ENCODE measurements around the gene NPIPB9. TPM values are rescaled to one million over a fixed set of nuclear protein-coding genes. Genes with fewer than 3 reads are reported as not detected.
"Not testable (repeated sequence)": the region's sequence is repeated elsewhere in the genome, so short reads cannot be mapped to it uniquely, and the experiment has no call there.

Gene NPIPB9
- total RNA-seq, 1 donor from 2014 or later, result 0.86 TPM

DNA sequence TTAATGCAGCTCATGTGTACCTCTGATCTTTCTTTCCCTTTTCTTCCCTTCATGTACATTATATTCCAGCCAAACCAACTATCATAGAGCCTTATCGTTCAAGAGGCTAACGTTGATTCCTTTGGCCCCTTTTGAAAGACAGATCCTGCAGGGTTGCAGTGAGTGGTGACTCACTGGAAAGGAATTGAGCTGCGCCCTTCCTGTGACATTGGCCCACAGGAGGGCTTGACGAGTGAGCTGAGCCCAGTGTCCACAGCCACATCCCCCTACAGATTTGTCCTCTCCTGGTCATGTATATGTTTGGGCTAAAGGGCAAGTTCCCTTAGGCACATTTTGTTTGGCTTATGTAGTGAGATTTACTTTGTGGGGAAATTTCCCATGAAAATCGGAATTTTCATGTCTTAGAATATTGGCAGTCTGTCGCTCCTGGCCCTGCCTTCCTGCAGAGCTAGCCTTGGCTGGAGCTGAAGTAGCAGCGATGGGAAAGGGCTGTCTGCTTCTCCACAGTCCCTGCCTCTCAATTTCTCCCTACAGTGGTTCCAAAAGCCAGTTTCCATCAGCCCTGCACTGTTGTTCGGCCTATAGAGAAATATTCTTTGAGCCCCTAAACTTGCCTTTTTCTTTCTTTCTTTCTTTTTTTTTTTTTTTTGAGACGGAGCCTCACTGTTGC lies 19.0 kb upstream of the NPIPB9 start:
- not testable (repeated sequence) for H3K4me2 ChIP-seq (ENCODE audit: low read length); H2AFZ ChIP-seq (ENCODE audit: low read depth, low read length); H3K79me2 ChIP-seq (ENCODE audit: insufficient read depth, low read length); H4K20me1 ChIP-seq (ENCODE audit: insufficient read depth, low read length); H3K36me3 Mint-ChIP-seq (ENCODE audit: low read depth, unreplicated experiment); H3K27ac Mint-ChIP-seq (ENCODE audit: unreplicated experiment); H3K36me3 ChIP-seq (ENCODE audit: insufficient read depth, low read length); H3K27me3 Mint-ChIP-seq (ENCODE audit: low read depth, unreplicated experiment); H3K4me3 Mint-ChIP-seq (ENCODE audit: unreplicated experiment); H3K4me3 ChIP-seq (ENCODE audit: insufficient read depth, low read depth, low read length); DNase-seq (ENCODE audit: low read depth); H3K4me1 ChIP-seq (ENCODE audit: insufficient read depth, low read length); H3K9me3 ChIP-seq (ENCODE audit: insufficient read depth, low read depth, low read length); H3K27me3 ChIP-seq (ENCODE audit: insufficient read depth, low read length); H3K9ac ChIP-seq (ENCODE audit: low read length); H3K4me1 Mint-ChIP-seq (ENCODE audit: low read depth, unreplicated experiment); H3K9me3 Mint-ChIP-seq (ENCODE audit: unreplicated experiment)
- peak; percentile 90 for FAIRE-seq
- peak overlapping the region; percentile 53 for H3K27ac ChIP-seq (ENCODE audit: low read depth, low read length)

DNA sequence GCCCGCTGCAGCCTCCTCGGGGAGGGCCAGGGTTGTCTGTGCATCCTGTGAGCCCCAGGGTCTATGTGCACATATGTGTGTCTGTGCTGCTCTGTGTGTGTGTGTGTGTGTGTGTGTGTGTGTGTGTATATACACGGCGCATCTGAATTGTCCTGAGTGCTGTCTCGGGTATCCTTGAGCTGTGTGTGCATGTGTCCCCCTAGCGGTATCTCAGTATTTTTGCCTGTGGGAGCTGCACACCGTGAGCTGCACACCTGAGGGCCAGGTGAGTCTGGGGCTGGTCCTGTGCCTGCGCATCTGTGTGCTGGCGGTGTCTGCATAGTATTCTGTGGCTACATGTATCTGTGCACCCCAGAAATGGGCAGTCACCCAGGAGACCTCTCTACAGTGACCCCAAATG lies 11.8 kb upstream of the NPIPB9 start:
- H3K27me3 Mint-ChIP-seq (ENCODE audit: low read depth, unreplicated experiment); H3K79me2 ChIP-seq (ENCODE audit: insufficient read depth, low read length); H3K4me2 ChIP-seq (ENCODE audit: low read length); H3K4me1 Mint-ChIP-seq (ENCODE audit: low read depth, unreplicated experiment); H3K4me1 ChIP-seq (ENCODE audit: insufficient read depth, low read length); H3K9ac ChIP-seq (ENCODE audit: low read length); FAIRE-seq; H4K20me1 ChIP-seq (ENCODE audit: insufficient read depth, low read length); H3K4me3 Mint-ChIP-seq (ENCODE audit: unreplicated experiment); H3K27me3 ChIP-seq (ENCODE audit: insufficient read depth, low read length); H2AFZ ChIP-seq (ENCODE audit: low read depth, low read length); H3K27ac Mint-ChIP-seq (ENCODE audit: unreplicated experiment); H3K36me3 Mint-ChIP-seq (ENCODE audit: low read depth, unreplicated experiment); H3K27ac ChIP-seq (ENCODE audit: low read depth, low read length); H3K36me3 ChIP-seq (ENCODE audit: insufficient read depth, low read length); DNase-seq (ENCODE audit: low read depth); H3K4me3 ChIP-seq (ENCODE audit: insufficient read depth, low read depth, low read length); H3K9me3 Mint-ChIP-seq (ENCODE audit: unreplicated experiment); H3K9me3 ChIP-seq (ENCODE audit: insufficient read depth, low read depth, low read length): not testable (repeated sequence)

DNA sequence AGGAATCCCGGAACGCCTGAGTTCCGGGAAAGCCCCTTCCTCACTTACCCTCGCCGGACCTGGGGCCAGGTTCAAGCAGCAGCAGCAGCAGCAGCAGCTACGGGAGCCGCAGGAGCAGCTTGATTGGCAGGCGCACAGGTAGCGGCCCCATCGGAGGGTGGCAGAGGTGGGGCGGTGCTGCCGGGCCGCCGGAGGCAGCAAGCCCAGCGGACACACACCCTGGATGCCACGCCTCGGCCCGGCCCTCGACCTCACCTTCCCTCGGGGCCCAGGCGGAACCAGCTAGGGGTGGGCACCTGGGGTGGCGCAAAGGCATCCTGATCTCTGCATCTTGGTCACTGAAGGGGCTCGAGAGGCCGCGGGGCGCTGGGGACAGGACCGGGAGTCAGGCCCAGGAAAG lies 11.0 kb upstream of the NPIPB9 start:
- not testable (repeated sequence) for H3K9me3 Mint-ChIP-seq (ENCODE audit: unreplicated experiment); H3K36me3 ChIP-seq (ENCODE audit: insufficient read depth, low read length); H3K4me1 ChIP-seq (ENCODE audit: insufficient read depth, low read length); H3K4me3 Mint-ChIP-seq (ENCODE audit: unreplicated experiment); DNase-seq (ENCODE audit: low read depth); H3K9me3 ChIP-seq (ENCODE audit: insufficient read depth, low read depth, low read length); H2AFZ ChIP-seq (ENCODE audit: low read depth, low read length); H3K9ac ChIP-seq (ENCODE audit: low read length); H3K27ac ChIP-seq (ENCODE audit: low read depth, low read length); H3K79me2 ChIP-seq (ENCODE audit: insufficient read depth, low read length); H3K4me3 ChIP-seq (ENCODE audit: insufficient read depth, low read depth, low read length); H3K27ac Mint-ChIP-seq (ENCODE audit: unreplicated experiment); H3K4me1 Mint-ChIP-seq (ENCODE audit: low read depth, unreplicated experiment); H3K27me3 ChIP-seq (ENCODE audit: insufficient read depth, low read length); FAIRE-seq; H3K27me3 Mint-ChIP-seq (ENCODE audit: low read depth, unreplicated experiment); H4K20me1 ChIP-seq (ENCODE audit: insufficient read depth, low read length); H3K36me3 Mint-ChIP-seq (ENCODE audit: low read depth, unreplicated experiment); H3K4me2 ChIP-seq (ENCODE audit: low read length)

DNA sequence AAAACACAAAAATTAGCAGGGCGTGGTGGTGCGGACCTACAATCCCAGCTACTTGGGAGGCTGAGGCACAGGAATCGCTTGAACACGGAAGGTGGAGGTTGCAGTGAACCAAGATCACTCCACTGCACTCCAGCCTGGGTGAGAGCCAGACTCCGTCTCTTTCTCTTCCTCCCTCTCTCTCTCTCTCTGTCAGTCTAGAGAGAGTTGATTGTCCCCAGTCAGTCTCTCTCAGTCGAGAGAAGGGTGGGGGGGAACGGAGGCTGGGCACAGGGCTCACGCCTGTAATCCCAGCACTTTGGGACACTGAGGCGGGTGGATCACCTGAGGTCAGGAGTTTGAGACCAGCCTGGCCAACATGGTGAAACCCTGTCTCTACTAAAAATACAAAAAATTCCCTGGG lies 10.3 kb upstream of the NPIPB9 start:
- H3K9me3 ChIP-seq (ENCODE audit: insufficient read depth, low read depth, low read length); H3K4me1 Mint-ChIP-seq (ENCODE audit: low read depth, unreplicated experiment); H3K27me3 ChIP-seq (ENCODE audit: insufficient read depth, low read length); H3K9me3 Mint-ChIP-seq (ENCODE audit: unreplicated experiment); H3K36me3 Mint-ChIP-seq (ENCODE audit: low read depth, unreplicated experiment); H3K27ac Mint-ChIP-seq (ENCODE audit: unreplicated experiment); H3K27me3 Mint-ChIP-seq (ENCODE audit: low read depth, unreplicated experiment); H3K36me3 ChIP-seq (ENCODE audit: insufficient read depth, low read length); H3K4me3 ChIP-seq (ENCODE audit: insufficient read depth, low read depth, low read length); H4K20me1 ChIP-seq (ENCODE audit: insufficient read depth, low read length); H3K4me3 Mint-ChIP-seq (ENCODE audit: unreplicated experiment); DNase-seq (ENCODE audit: low read depth); H3K27ac ChIP-seq (ENCODE audit: low read depth, low read length); H2AFZ ChIP-seq (ENCODE audit: low read depth, low read length); H3K79me2 ChIP-seq (ENCODE audit: insufficient read depth, low read length); H3K9ac ChIP-seq (ENCODE audit: low read length); FAIRE-seq; H3K4me1 ChIP-seq (ENCODE audit: insufficient read depth, low read length); H3K4me2 ChIP-seq (ENCODE audit: low read length): not testable (repeated sequence)

DNA sequence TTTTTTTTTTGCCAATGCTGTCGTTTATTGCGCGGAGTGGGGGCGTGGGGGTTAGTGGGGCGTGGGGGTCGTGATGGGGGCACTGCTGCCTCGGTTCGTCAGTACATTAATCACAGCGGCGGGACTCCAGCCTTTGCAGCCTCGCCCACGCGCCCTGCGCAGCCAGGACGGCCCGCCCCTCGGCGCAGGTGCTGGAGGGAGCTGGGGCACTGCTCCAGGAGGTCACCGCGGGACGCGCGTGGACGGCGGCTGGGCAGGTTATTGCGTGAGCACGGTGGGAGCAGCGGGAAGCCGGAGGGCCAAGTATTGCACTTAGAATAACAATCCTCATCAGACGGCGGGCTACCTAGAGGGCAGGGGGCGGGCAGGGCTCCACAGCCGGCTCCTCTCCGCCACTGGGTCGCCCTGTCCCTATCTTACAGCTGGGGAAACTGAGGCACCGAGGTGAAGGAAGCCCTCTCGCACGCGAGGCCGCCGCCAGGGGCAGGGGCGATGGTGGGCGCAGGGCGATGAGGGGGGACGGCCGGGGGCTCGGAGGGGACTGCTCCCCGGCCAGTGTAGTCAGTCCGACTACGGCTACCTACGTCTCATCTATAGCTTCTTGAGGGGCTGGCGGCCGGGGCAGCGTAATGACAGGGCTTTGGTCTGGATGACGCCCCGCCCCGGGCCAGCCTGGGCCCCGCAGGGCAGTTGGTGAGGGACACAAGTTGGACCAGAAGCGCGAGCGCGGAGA lies 4.8 kb upstream of the NPIPB9 start:
- H3K4me2 ChIP-seq (ENCODE audit: low read length); H3K36me3 Mint-ChIP-seq (ENCODE audit: low read depth, unreplicated experiment); H2AFZ ChIP-seq (ENCODE audit: low read depth, low read length); H3K27ac Mint-ChIP-seq (ENCODE audit: unreplicated experiment); H4K20me1 ChIP-seq (ENCODE audit: insufficient read depth, low read length); H3K9ac ChIP-seq (ENCODE audit: low read length); H3K4me3 ChIP-seq (ENCODE audit: insufficient read depth, low read depth, low read length); H3K4me1 Mint-ChIP-seq (ENCODE audit: low read depth, unreplicated experiment); H3K79me2 ChIP-seq (ENCODE audit: insufficient read depth, low read length); DNase-seq (ENCODE audit: low read depth); H3K27me3 ChIP-seq (ENCODE audit: insufficient read depth, low read length); H3K9me3 ChIP-seq (ENCODE audit: insufficient read depth, low read depth, low read length); H3K27ac ChIP-seq (ENCODE audit: low read depth, low read length); FAIRE-seq; H3K4me3 Mint-ChIP-seq (ENCODE audit: unreplicated experiment); H3K4me1 ChIP-seq (ENCODE audit: insufficient read depth, low read length); H3K27me3 Mint-ChIP-seq (ENCODE audit: low read depth, unreplicated experiment); H3K9me3 Mint-ChIP-seq (ENCODE audit: unreplicated experiment); H3K36me3 ChIP-seq (ENCODE audit: insufficient read depth, low read length): not testable (repeated sequence)

DNA sequence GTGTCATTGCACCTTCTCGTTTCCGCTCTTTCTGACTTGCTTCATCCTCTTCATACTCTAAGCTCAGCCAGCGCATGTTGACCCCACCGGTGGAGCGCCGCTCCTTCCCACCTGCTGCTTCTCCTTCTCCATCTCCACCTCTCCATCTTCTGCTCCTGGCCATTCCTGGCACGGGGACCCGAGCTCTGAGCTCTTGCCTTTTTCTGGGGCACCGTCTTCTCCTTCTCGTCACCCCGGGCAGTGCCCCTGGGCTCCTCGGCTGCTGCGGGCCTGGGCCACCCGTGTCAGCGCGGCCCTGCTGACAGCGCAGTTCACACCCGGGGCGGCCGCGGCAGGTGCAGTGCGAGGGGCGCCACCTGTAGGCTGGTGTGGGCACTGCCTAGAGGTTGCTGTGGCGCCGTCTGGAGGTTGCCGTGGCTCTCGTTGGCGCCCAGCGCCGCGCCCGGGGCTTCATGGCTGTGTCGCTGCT lies 1.6 kb upstream of the NPIPB9 start:
- H3K9me3 Mint-ChIP-seq (ENCODE audit: unreplicated experiment); H3K4me1 Mint-ChIP-seq (ENCODE audit: low read depth, unreplicated experiment); H3K27ac Mint-ChIP-seq (ENCODE audit: unreplicated experiment); H4K20me1 ChIP-seq (ENCODE audit: insufficient read depth, low read length); H3K79me2 ChIP-seq (ENCODE audit: insufficient read depth, low read length); H3K4me1 ChIP-seq (ENCODE audit: insufficient read depth, low read length); H3K4me3 Mint-ChIP-seq (ENCODE audit: unreplicated experiment); H3K36me3 Mint-ChIP-seq (ENCODE audit: low read depth, unreplicated experiment); H3K27me3 Mint-ChIP-seq (ENCODE audit: low read depth, unreplicated experiment); H3K36me3 ChIP-seq (ENCODE audit: insufficient read depth, low read length); H2AFZ ChIP-seq (ENCODE audit: low read depth, low read length); H3K27me3 ChIP-seq (ENCODE audit: insufficient read depth, low read length); H3K9me3 ChIP-seq (ENCODE audit: insufficient read depth, low read depth, low read length); H3K9ac ChIP-seq (ENCODE audit: low read length); H3K27ac ChIP-seq (ENCODE audit: low read depth, low read length); FAIRE-seq; DNase-seq (ENCODE audit: low read depth); H3K4me3 ChIP-seq (ENCODE audit: insufficient read depth, low read depth, low read length): not testable (repeated sequence)
- H3K4me2 ChIP-seq (ENCODE audit: low read length), result peak overlapping the region; percentile 26

Data from astrocyte (in vitro differentiated cells and primary cell).